H1 (cell line): ENCODE data around the gene CHPF.

ENCODE experiments used
- ATF3 ChIP-seq: IDR thresholded peaks from 2 replicates; pipeline ENCODE4 v1.6.1; 2011; ENCODE audit warnings: low read depth, mild to moderate bottlenecking, low read length; ENCODE audit not compliant: insufficient read depth
- CTCF ChIP-seq, 3 experiments: IDR thresholded peaks; 1 replicate in 2 of 3; 2 replicates in 1 of 3; pipeline versions ENCODE4 v1.5.1 to v1.6.1; 2011; ENCODE audit warnings: low read length in 3 of 3, mild to moderate bottlenecking in 3 of 3, inconsistent platforms in 2 of 3, low read depth in 1 of 3, moderate library complexity in 1 of 3; ENCODE audit not compliant: insufficient read depth in 1 of 3; ENCODE audit errors: control extremely low read depth in 1 of 3
- EP300 ChIP-seq, 2 experiments: IDR thresholded peaks; 1 replicate in 1 of 2; 2 replicates in 1 of 2; pipeline ENCODE4 v1.6.1; 2011 to 2012; ENCODE audit warnings: low read depth in 2 of 2, low read length in 2 of 2, mild to moderate bottlenecking in 2 of 2, borderline replicate concordance in 1 of 2, inconsistent platforms in 1 of 2, moderate library complexity in 1 of 2
- EZH2 ChIP-seq: fragments of 200-600 bp; sonication (generic); IDR thresholded peaks from 2 replicates; pipeline ENCODE4 v1.7.1; 2012; ENCODE audit warnings: low read depth, mild to moderate bottlenecking, moderate library complexity, low read length, inconsistent platforms; ENCODE audit not compliant: severe bottlenecking
- GABPA ChIP-seq: IDR thresholded peaks from 2 replicates; pipeline ENCODE4 v1.6.1; 2011; ENCODE audit warnings: mild to moderate bottlenecking, low read length, moderate library complexity, borderline replicate concordance; ENCODE audit not compliant: insufficient read depth
- JUN ChIP-seq: IDR thresholded peaks from 2 replicates; pipeline ENCODE4 v1.6.1; 2011; ENCODE audit warnings: low read depth, mild to moderate bottlenecking, improper control_type of control experiment, low read length
- MAFK ChIP-seq: IDR thresholded peaks from 2 replicates; pipeline ENCODE4 v1.6.1; 2012; ENCODE audit warnings: low read depth, mild to moderate bottlenecking, improper control_type of control experiment, low read length
- POLR2A ChIP-seq, 2 experiments: IDR thresholded peaks; 1 replicate in 1 of 2; 2 replicates in 1 of 2; pipeline ENCODE4 v1.6.1; 2011; ENCODE audit warnings: low read depth in 2 of 2, low read length in 2 of 2, mild to moderate bottlenecking in 2 of 2; ENCODE audit errors: control extremely low read depth in 1 of 2
- SP2 ChIP-seq: IDR thresholded peaks from 2 replicates; pipeline ENCODE4 v1.6.1; 2012; ENCODE audit warnings: mild to moderate bottlenecking, low read length, inconsistent platforms

GRCh38 chr2:219571311-219572236 lies 28.0 kb upstream of the CHPF start, which contains the start of gene OBSL1:
- TF ChIP-seq POLR2A (IDR thresholded peaks at IDR 0.05; ENCODE audit: control extremely low read depth in 1 of 2, low read depth in 2 of 2, low read length in 2 of 2) = no peak; a peak in 1 of 3 replicates
- no peak for TF ChIP-seq JUN
- no peak for TF ChIP-seq CTCF (IDR thresholded peaks at IDR 0.05; ENCODE audit: control extremely low read depth in 1 of 3, insufficient read depth in 1 of 3, low read depth in 1 of 3, low read length in 3 of 3)
- no peak for TF ChIP-seq EZH2
- TF ChIP-seq ATF3 = no peak
- TF ChIP-seq SP2 = no peak
- TF ChIP-seq MAFK = no peak
- TF ChIP-seq GABPA = no peak
- TF ChIP-seq EP300 (IDR thresholded peaks at IDR 0.05; ENCODE audit: borderline replicate concordance in 1 of 2, low read depth in 2 of 2, low read length in 2 of 2) = no peak
